PC-3 (cell line): ENCODE measurements around the gene RMP24.
"Not testable (repeated sequence)": the region's sequence is repeated elsewhere in the genome, so short reads cannot be mapped to it uniquely, and the experiment has no call there.

ENCODE experiments used
- ATAC-seq: fragments of 200-7000 bp; cut with Tn5 transposase; 2 replicates; pipeline ENCODE4 v1.9.1; 2020; ENCODE audit warnings: mild to moderate bottlenecking, moderate library complexity
- BruUV-seq: library from RNA; stranded (reverse); fragments of 400-500 nt; replicated peaks from 2 replicates; lab custom pipeline; 2021; lab: Mats Ljungman, UMichigan
- CTCF ChIA-PET: fragments of 300-600 bp; sonication (Branson Sonifier 250); formaldehyde crosslinking; loops from one replicate; lab custom pipeline; 2022; ENCODE audit warnings: antibody characterized with exemption; lab: Charles Lee
- POLR2A ChIA-PET: fragments of 300-600 bp; sonication (Branson Sonifier 250); formaldehyde crosslinking; loops from one replicate; lab custom pipeline; 2022; ENCODE audit warnings: antibody characterized with exemption; ENCODE audit not compliant: unreplicated experiment; lab: Charles Lee
- DNase-seq: peaks from one replicate; pipeline ENCODE4 v3.0.0-alpha.2; 2015
- H2AFZ ChIP-seq: fragments of 300-600 bp; sonication (generic); 2 replicates; pipeline ENCODE4 v1.6.0; 2016; ENCODE audit warnings: antibody characterized with exemption, low read length
- H3F3A ChIP-seq: fragments of 300-600 bp; sonication (generic); one replicate; pipeline ENCODE4 v1.6.0; 2017; ENCODE audit warnings: antibody characterized with exemption, low read length, control low read depth, mild to moderate bottlenecking; ENCODE audit not compliant: unreplicated experiment
- H3K27ac ChIP-seq: fragments of 300-600 bp; sonication (generic); 2 replicates; pipeline ENCODE4 v1.5.1; 2016; ENCODE audit warnings: mild to moderate bottlenecking, low read length
- H3K27me3 ChIP-seq: fragments of 300-600 bp; sonication (generic); 2 replicates; pipeline ENCODE4 v1.6.1; 2016; ENCODE audit warnings: low read length, mixed read lengths
- H3K36me3 ChIP-seq: fragments of 300-600 bp; sonication (generic); 2 replicates; pipeline ENCODE4 v1.6.1; 2016; ENCODE audit warnings: low read depth, mixed run types, low read length, mixed read lengths
- H3K4me1 ChIP-seq: fragments of 300-600 bp; sonication (generic); 2 replicates; pipeline ENCODE4 v1.5.1; 2016; ENCODE audit warnings: low read length; ENCODE audit not compliant: insufficient read depth
- H3K4me2 ChIP-seq: fragments of 300-600 bp; sonication (generic); 2 replicates; pipeline ENCODE4 v1.6.0; 2016; ENCODE audit warnings: low read length
- H3K4me3 ChIP-seq: fragments of 300-600 bp; sonication (generic); 2 replicates; pipeline ENCODE4 v1.5.1; 2016; ENCODE audit warnings: mild to moderate bottlenecking, low read length, mixed read lengths
- H3K79me2 ChIP-seq: fragments of 300-600 bp; sonication (generic); 2 replicates; pipeline ENCODE4 v1.6.1; 2017; ENCODE audit warnings: low read length, mixed read lengths
- H3K9ac ChIP-seq: fragments of 300-600 bp; sonication (generic); 2 replicates; pipeline ENCODE4 v1.6.0; 2016; ENCODE audit warnings: mild to moderate bottlenecking, low read length
- H3K9me2 ChIP-seq: fragments of 300-600 bp; sonication (generic); replicated peaks from 2 replicates; pipeline ENCODE4 v1.6.1; 2016; ENCODE audit warnings: mixed run types, low read length, mixed read lengths
- H3K9me3 ChIP-seq: fragments of 300-600 bp; sonication (generic); 2 replicates; pipeline ENCODE4 v1.6.1; 2016; ENCODE audit warnings: low read length, mixed read lengths
- H4K20me1 ChIP-seq: fragments of 300-600 bp; sonication (generic); 2 replicates; pipeline ENCODE4 v1.6.1; 2016; ENCODE audit warnings: low read length, mixed read lengths
- EZH2 ChIP-seq: fragments of 300-600 bp; sonication (generic); IDR thresholded peaks from one replicate; pipeline ENCODE4 v1.6.1; 2017; ENCODE audit warnings: antibody characterized with exemption, mild to moderate bottlenecking, low read length; ENCODE audit not compliant: unreplicated experiment
- EZH2phosphoT487 ChIP-seq: fragments of 300-600 bp; sonication (generic); IDR thresholded peaks from 2 replicates; pipeline ENCODE4 v1.6.1; 2018; ENCODE audit warnings: mild to moderate bottlenecking, antibody characterized with exemption, low read length, borderline replicate concordance
- intact Hi-C: fragments of 100-400 bp; cut with micrococcal nuclease; formaldehyde crosslinking; loops from 2 replicates; pipeline ENCODE4 v1.9.0; 2023
- TF ChIP-seq, protein P1 (sequence below): fragments of 300-600 bp; sonication (generic); conservative IDR thresholded peaks from 2 replicates; pipeline ENCODE4 v1.5.1; 2017; ENCODE audit warnings: antibody characterized with exemption, low read depth, mild to moderate bottlenecking, low read length

RMP24 gene

GRCh38 chr18:36020174-36020711 lies 47.8 kb downstream of the RMP24 start:
- TF ChIP-seq EZH2 (no peak), EZH2phosphoT487 (no peak)
- H3K9me3 ChIP-seq: no peaks in the 10 kb centered on the region
- ATAC-seq (no peak), DNase-seq (no peak)
- no peaks in the 10 kb centered on the region for H4K20me1 ChIP-seq
- no peaks in the 10 kb centered on the region for H3K4me1 ChIP-seq
- ChIA-PET POLR2A (no interaction called here), CTCF (no interaction called here)
- no peak overlapping the region for H3K27ac ChIP-seq
- BruUV-seq: no TSS peak
- H3F3A ChIP-seq: no peaks in the 10 kb centered on the region
- no peaks in the 10 kb centered on the region for H3K9me2 ChIP-seq
- no peak overlapping the region for H2AFZ ChIP-seq
- H3K79me2 ChIP-seq: no peaks in the 10 kb centered on the region
- H3K27me3 ChIP-seq: no peaks in the 10 kb centered on the region
- no peaks in the 10 kb centered on the region for H3K36me3 ChIP-seq
- no peak overlapping the region for H3K9ac ChIP-seq
- no peak overlapping the region for H3K4me2 ChIP-seq
- intact Hi-C loops: no loop called here
- no peak overlapping the region for H3K4me3 ChIP-seq

DNA sequence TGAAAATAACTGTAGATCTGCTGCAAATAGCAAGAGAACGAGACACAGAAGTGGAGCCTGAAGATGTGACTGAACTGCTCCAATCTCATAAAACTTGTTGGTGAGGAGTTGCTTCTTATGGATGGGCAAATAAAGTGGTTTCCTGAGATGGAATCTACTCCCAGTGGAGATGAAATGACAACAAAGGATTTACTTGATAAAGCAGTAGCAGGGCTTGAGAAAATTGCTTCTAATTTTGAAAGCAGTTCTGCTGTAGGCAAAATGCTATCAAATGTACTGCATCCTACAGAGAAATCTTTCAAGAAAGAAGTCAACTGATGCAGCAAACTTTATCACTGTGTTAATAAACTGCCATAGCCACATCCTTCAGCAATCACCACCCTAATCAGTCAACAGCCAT lies 50.9 kb downstream of the RMP24 start:
- no TSS peak for BruUV-seq
- POLR2A ChIA-PET: no interaction called here
- Histone ChIP-seq H3K9me2 (no peaks in the 10 kb centered on the region), H3K27ac (no peak overlapping the region), H3F3A (no peaks in the 10 kb centered on the region), H2AFZ (no peak overlapping the region), H3K27me3 (no peaks in the 10 kb centered on the region), H3K79me2 (no peaks in the 10 kb centered on the region), H3K36me3 (no peaks in the 10 kb centered on the region), H3K4me2 (no peak overlapping the region), H3K9me3 (no peaks in the 10 kb centered on the region), H3K4me1 (no peaks in the 10 kb centered on the region), H3K9ac (no peak overlapping the region), H4K20me1 (no peaks in the 10 kb centered on the region), H3K4me3 (no peak overlapping the region)
- DNase-seq (no peak), ATAC-seq (no peak)
- CTCF ChIA-PET: no interaction called here
- TF ChIP-seq, protein P1, sequence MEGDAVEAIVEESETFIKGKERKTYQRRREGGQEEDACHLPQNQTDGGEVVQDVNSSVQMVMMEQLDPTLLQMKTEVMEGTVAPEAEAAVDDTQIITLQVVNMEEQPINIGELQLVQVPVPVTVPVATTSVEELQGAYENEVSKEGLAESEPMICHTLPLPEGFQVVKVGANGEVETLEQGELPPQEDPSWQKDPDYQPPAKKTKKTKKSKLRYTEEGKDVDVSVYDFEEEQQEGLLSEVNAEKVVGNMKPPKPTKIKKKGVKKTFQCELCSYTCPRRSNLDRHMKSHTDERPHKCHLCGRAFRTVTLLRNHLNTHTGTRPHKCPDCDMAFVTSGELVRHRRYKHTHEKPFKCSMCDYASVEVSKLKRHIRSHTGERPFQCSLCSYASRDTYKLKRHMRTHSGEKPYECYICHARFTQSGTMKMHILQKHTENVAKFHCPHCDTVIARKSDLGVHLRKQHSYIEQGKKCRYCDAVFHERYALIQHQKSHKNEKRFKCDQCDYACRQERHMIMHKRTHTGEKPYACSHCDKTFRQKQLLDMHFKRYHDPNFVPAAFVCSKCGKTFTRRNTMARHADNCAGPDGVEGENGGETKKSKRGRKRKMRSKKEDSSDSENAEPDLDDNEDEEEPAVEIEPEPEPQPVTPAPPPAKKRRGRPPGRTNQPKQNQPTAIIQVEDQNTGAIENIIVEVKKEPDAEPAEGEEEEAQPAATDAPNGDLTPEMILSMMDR: no peak
- no peak for TF ChIP-seq EZH2phosphoT487
- no peak for TF ChIP-seq EZH2
- intact Hi-C loops: no loop called here

DNA sequence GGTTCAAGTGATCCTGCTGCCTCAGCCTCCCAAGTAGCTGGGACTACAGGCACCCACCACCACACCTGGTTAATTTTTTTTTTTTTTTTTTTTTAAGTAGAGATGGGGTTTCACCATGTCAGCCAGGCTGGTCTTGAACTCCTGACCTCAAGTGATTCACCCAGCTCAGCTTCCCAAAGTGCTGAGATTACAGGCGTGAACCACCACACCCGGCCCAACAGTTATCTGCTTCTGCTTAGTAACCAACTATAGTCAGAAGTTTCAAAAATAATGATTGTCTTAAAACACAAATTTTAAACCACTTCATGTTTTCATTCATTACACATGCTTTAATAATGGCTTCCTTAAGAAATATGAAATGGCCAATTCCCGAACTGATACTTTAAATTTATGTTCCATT lies 51.8 kb downstream of the RMP24 start:
- H3K4me2 ChIP-seq, H3K9me2 ChIP-seq, H3K9me3 ChIP-seq, H4K20me1 ChIP-seq, ATAC-seq, DNase-seq, CTCF ChIA-PET, H3K4me3 ChIP-seq, H3K79me2 ChIP-seq, intact Hi-C loops, H3K27ac ChIP-seq, H3K4me1 ChIP-seq, H3K36me3 ChIP-seq, H3F3A ChIP-seq, H2AFZ ChIP-seq, POLR2A ChIA-PET, H3K9ac ChIP-seq, BruUV-seq, H3K27me3 ChIP-seq: not testable (repeated sequence)

DNA sequence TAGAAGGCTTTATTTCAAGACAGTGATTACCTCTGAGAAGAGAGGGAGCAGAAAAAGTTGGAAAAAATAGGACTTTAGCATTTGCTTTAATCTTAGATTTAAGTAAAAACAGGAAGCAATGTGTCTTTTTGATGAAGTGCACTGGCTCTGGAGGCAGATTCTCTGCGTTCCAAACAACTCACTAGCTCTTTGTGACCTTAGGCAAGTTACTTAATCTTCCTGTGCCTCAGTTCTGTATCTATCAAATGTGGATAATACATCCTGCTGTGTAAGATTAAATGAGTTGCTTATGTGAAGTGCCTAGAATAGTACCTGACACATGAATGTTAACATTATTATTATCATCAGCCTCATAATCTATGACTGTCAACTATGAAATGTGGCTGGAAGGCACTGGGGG lies 52.5 kb downstream of the RMP24 start:
- intact Hi-C loops: no loop called here
- TF ChIP-seq, protein P1: no peak
- TF ChIP-seq EZH2phosphoT487: no peak
- TF ChIP-seq EZH2: no peak
- Histone ChIP-seq H3K9me3 (no peaks in the 10 kb centered on the region), H3K4me3 (no peak overlapping the region), H4K20me1 (no peaks in the 10 kb centered on the region), H3F3A (no peaks in the 10 kb centered on the region), H3K27ac (no peak overlapping the region), H3K9ac (no peak overlapping the region), H3K36me3 (no peaks in the 10 kb centered on the region), H3K9me2 (no peaks in the 10 kb centered on the region), H3K4me1 (no peaks in the 10 kb centered on the region), H2AFZ (no peak overlapping the region), H3K79me2 (no peaks in the 10 kb centered on the region), H3K27me3 (no peaks in the 10 kb centered on the region), H3K4me2 (no peak overlapping the region)
- ChIA-PET CTCF (no interaction called here), POLR2A (no interaction called here)
- no TSS peak for BruUV-seq
- no peak for ATAC-seq
- no peak for DNase-seq
